ENCODE measurements around the gene CPO. TPM values are rescaled to one million over a fixed set of nuclear protein-coding genes. Genes with fewer than 3 reads are reported as not detected.

The CPO gene
- total RNA-seq: not detected in 2 replicates

GRCh38 chr2:206939340-206939739, at the start of gene CPO:
CPO (plus strand) TSS chr2:206939518; CDS start chr2:206939600, 82 bp downstream.

Other genes starting within 250 kb of the CPO start
- not detected in 2 replicates for gene DYTN, start 221.1 kb upstream of the CPO start, total RNA-seq
- gene MDH1B, start 174.2 kb upstream of the CPO start, total RNA-seq: 0.33 and 0.72 TPM in 2 replicates
- 39.7 and 41.9 TPM in 2 replicates for gene FASTKD2, start 173.9 kb upstream of the CPO start, total RNA-seq
- 20.3 and 59.7 TPM in 2 replicates for gene KLF7, start 226.4 kb downstream of the CPO start, total RNA-seq

Measured in smooth muscle cell of the pulmonary artery (primary cell).